Right hindlimb (tissue), 1 donor: ENCODE data around the gene AKAP8.
"Not testable (repeated sequence)": the region's sequence is repeated elsewhere in the genome, so short reads cannot be mapped to it uniquely, and the experiment has no call there.

Source experiments
- DNase-seq: peaks from one replicate; pipeline ENCODE4 v3.0.0-alpha.2; 2018

Gene AKAP8

GRCh38 chr19:15403151-15403531 is 23.6 kb upstream of the AKAP8 start:
- no peak for DNase-seq

GRCh38 chr19:15402411-15403150 is 23.0 kb upstream of the AKAP8 start:
- DNase-seq, result no peak

- no peak for DNase-seq
Observed at GRCh38 chr19:15401397-15401710, 21.8 kb upstream of the AKAP8 start.

GRCh38 chr19:15400521-15401396 is 21.2 kb upstream of the AKAP8 start:
- no peak for DNase-seq

- DNase-seq, result no peak
Observed at GRCh38 chr19:15399635-15400034, 20.0 kb upstream of the AKAP8 start.

GRCh38 chr19:15399234-15399515 is 19.6 kb upstream of the AKAP8 start:
- DNase-seq, result no peak

GRCh38 chr19:15398501-15399233 is 19.1 kb upstream of the AKAP8 start:
- DNase-seq, result no peak

GRCh38 chr19:15397782-15398181 is 18.2 kb upstream of the AKAP8 start:
- no peak for DNase-seq

GRCh38 chr19:15397236-15397635 is 17.6 kb upstream of the AKAP8 start:
- no peak for DNase-seq

- DNase-seq, result no peak
Observed at GRCh38 chr19:15396436-15396835, 16.8 kb upstream of the AKAP8 start.

- DNase-seq, result not testable (repeated sequence)
Observed at GRCh38 chr19:15395251-15395650, 15.7 kb upstream of the AKAP8 start.

GRCh38 chr19:15394426-15394825 is 14.8 kb upstream of the AKAP8 start:
- DNase-seq, result no peak

- DNase-seq, result no peak
Observed at GRCh38 chr19:15393963-15394362, 14.4 kb upstream of the AKAP8 start.

GRCh38 chr19:15390814-15391213 is 11.2 kb upstream of the AKAP8 start:
- DNase-seq, result no peak

- DNase-seq, result no peak
Observed at GRCh38 chr19:15381864-15382263, 2.3 kb upstream of the AKAP8 start.

GRCh38 chr19:15381429-15381828 is 1.8 kb upstream of the AKAP8 start:
- no peak for DNase-seq

- no peak for DNase-seq
Observed at GRCh38 chr19:15379999-15380647, 536 bp upstream of the AKAP8 start.

- peak; percentile 55 for DNase-seq
Observed at GRCh38 chr19:15378534-15379082, 979 bp downstream of the AKAP8 start.

GRCh38 chr19:15374796-15375440 is 4.7 kb downstream of the AKAP8 start:
- DNase-seq, result no peak

GRCh38 chr19:15374105-15374651 is 5.4 kb downstream of the AKAP8 start:
- DNase-seq, result no peak

GRCh38 chr19:15373644-15374043 is 5.9 kb downstream of the AKAP8 start:
- no peak for DNase-seq

GRCh38 chr19:15372891-15373301 is 6.7 kb downstream of the AKAP8 start:
- no peak for DNase-seq
